HG03045 (cell line): ENCODE results near the gene TPPP.
"Not testable (repeated sequence)": the region's sequence is repeated elsewhere in the genome, so short reads cannot be mapped to it uniquely, and the experiment has no call there.

Experiments used
- ATAC-seq: cut with Tn5 transposase; IDR thresholded peaks from one replicate; pipeline ENCODE4 v1.9.1; 2021; ENCODE audit warnings: mild to moderate bottlenecking, moderate library complexity; ENCODE audit not compliant: unreplicated experiment

The TPPP gene

GRCh38 chr5:695475-695874, 2.3 kb upstream of the TPPP start:
- not testable (repeated sequence) for ATAC-seq

- ATAC-seq, result not testable (repeated sequence)
Observed at GRCh38 chr5:694042-694431, 885 bp upstream of the TPPP start.

GRCh38 chr5:692529-693041, 567 bp downstream of the TPPP start:
- ATAC-seq, result not testable (repeated sequence)

GRCh38 chr5:691817-692528, 1.2 kb downstream of the TPPP start:
- no peak for ATAC-seq

- ATAC-seq, result not testable (repeated sequence)
Observed at GRCh38 chr5:691049-691448, 2.1 kb downstream of the TPPP start.

GRCh38 chr5:690293-690692, 2.9 kb downstream of the TPPP start:
- ATAC-seq, result not testable (repeated sequence)

- ATAC-seq, result not testable (repeated sequence)
Observed at GRCh38 chr5:688348-689010, 4.7 kb downstream of the TPPP start.

- not testable (repeated sequence) for ATAC-seq
Observed at GRCh38 chr5:686936-687335, 6.2 kb downstream of the TPPP start.

GRCh38 chr5:686172-686523, 7.0 kb downstream of the TPPP start:
- not testable (repeated sequence) for ATAC-seq

GRCh38 chr5:685262-686171, 7.6 kb downstream of the TPPP start:
- no peak for ATAC-seq

- ATAC-seq, result no peak
Observed at GRCh38 chr5:684751-685216, 8.4 kb downstream of the TPPP start.

- ATAC-seq, result no peak
Observed at GRCh38 chr5:683551-684481, 9.3 kb downstream of the TPPP start.

GRCh38 chr5:682651-683358, 10.3 kb downstream of the TPPP start:
- not testable (repeated sequence) for ATAC-seq

GRCh38 chr5:682216-682615, 10.9 kb downstream of the TPPP start:
- not testable (repeated sequence) for ATAC-seq

- not testable (repeated sequence) for ATAC-seq
Observed at GRCh38 chr5:681317-682191, 11.6 kb downstream of the TPPP start.

- ATAC-seq, result not testable (repeated sequence)
Observed at GRCh38 chr5:680836-681235, 12.3 kb downstream of the TPPP start.

GRCh38 chr5:680118-680795, 12.9 kb downstream of the TPPP start:
- ATAC-seq, result not testable (repeated sequence)
